ENCODE data around the gene KCNMA1.

The KCNMA1 gene

GRCh38 chr10:77601488-77601887 lies 36.1 kb downstream of the KCNMA1 start:
- no peak for DNase-seq (ENCODE audit: low read depth)
- TF ChIP-seq, protein P1, sequence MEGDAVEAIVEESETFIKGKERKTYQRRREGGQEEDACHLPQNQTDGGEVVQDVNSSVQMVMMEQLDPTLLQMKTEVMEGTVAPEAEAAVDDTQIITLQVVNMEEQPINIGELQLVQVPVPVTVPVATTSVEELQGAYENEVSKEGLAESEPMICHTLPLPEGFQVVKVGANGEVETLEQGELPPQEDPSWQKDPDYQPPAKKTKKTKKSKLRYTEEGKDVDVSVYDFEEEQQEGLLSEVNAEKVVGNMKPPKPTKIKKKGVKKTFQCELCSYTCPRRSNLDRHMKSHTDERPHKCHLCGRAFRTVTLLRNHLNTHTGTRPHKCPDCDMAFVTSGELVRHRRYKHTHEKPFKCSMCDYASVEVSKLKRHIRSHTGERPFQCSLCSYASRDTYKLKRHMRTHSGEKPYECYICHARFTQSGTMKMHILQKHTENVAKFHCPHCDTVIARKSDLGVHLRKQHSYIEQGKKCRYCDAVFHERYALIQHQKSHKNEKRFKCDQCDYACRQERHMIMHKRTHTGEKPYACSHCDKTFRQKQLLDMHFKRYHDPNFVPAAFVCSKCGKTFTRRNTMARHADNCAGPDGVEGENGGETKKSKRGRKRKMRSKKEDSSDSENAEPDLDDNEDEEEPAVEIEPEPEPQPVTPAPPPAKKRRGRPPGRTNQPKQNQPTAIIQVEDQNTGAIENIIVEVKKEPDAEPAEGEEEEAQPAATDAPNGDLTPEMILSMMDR (conservative IDR thresholded peaks at IDR 0.05; ENCODE audit: low read depth, low read length), result no peak
- H3K4me3 ChIP-seq (ENCODE audit: low read length), result no peak overlapping the region

DNA sequence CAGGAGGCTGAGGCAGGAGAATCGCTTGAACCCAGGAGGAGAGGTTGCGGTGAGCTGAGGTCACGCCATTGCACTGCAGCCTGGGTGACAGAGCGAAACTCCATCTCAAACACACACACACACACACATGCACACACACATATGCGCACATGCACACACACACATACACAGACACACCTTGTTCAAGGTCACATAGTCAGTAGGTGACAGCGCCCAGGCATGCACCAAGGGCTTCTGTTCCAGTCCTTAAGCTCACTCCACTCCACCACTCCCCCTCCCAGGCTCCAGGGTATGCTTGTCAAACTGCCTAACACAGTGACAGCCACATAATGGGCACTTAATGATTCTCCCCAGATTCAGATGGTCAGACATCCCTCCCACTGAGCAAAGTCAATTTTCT lies 37.0 kb downstream of the KCNMA1 start:
- DNase-seq (ENCODE audit: low read depth), result no peak

GRCh38 chr10:77599651-77600050 lies 38.0 kb downstream of the KCNMA1 start:
- no peak for DNase-seq (ENCODE audit: low read depth)
- TF ChIP-seq, protein P1 (conservative IDR thresholded peaks at IDR 0.05; ENCODE audit: low read depth, low read length), result no peak
- H3K4me3 ChIP-seq (ENCODE audit: low read length), result no peak overlapping the region

More for the DNA sequence above, 37.0 kb downstream of the KCNMA1 start:
- TF ChIP-seq, protein P1 (conservative IDR thresholded peaks at IDR 0.05; ENCODE audit: low read depth, low read length), result no peak
- no peak overlapping the region for H3K4me3 ChIP-seq (ENCODE audit: low read length)

DNA sequence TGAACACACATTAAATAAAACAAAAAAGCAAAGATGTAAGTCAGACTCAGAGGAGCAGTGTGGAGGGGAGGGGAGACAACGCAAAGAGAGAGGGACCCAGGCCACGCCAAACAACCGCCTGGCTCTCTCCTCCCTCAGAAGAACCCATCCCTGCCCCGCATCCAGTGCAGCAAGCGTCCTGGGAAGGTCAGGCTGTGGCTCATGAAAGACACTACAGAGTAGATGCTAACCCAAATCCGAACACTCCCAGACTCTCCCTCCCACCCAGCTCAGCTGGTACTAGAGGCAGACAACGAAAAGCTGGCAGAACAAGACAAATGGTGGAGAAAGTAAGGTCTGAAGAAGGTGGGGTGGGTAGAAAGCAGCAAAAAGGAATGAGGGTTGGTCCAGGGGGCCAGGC lies 39.0 kb downstream of the KCNMA1 start:
- H3K4me3 ChIP-seq (ENCODE audit: low read length), result no peak overlapping the region
- TF ChIP-seq, protein P1 (conservative IDR thresholded peaks at IDR 0.05; ENCODE audit: low read depth, low read length), result no peak
- DNase-seq (ENCODE audit: low read depth), result no peak

DNA sequence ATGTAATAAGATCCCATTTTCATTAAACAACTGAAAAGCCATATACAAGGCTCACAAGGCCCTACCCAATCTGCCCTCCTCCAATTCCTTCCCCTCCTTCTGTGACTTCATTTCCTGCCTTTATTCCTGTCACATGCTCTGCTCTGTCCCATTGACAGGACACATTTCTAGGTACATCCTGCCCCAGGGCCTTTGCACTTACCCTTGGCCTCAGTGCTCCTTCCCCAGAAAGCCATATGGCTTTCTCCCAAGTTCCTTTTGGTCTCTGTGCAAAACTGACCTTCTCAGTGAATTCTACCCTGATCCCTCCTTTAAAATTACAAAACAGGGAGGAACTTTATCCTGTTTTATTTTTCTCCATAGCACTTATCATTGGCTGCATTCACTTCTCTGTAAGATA lies 40.0 kb downstream of the KCNMA1 start:
- TF ChIP-seq, protein P1 (conservative IDR thresholded peaks at IDR 0.05; ENCODE audit: low read depth, low read length), result no peak
- no peak overlapping the region for H3K4me3 ChIP-seq (ENCODE audit: low read length)
- DNase-seq (ENCODE audit: low read depth), result no peak

GRCh38 chr10:77594471-77594783 lies 43.2 kb downstream of the KCNMA1 start:
- no peak overlapping the region for H3K4me3 ChIP-seq (ENCODE audit: low read length)
- TF ChIP-seq, protein P1 (conservative IDR thresholded peaks at IDR 0.05; ENCODE audit: low read depth, low read length), result no peak
- DNase-seq (ENCODE audit: low read depth), result no peak

DNA sequence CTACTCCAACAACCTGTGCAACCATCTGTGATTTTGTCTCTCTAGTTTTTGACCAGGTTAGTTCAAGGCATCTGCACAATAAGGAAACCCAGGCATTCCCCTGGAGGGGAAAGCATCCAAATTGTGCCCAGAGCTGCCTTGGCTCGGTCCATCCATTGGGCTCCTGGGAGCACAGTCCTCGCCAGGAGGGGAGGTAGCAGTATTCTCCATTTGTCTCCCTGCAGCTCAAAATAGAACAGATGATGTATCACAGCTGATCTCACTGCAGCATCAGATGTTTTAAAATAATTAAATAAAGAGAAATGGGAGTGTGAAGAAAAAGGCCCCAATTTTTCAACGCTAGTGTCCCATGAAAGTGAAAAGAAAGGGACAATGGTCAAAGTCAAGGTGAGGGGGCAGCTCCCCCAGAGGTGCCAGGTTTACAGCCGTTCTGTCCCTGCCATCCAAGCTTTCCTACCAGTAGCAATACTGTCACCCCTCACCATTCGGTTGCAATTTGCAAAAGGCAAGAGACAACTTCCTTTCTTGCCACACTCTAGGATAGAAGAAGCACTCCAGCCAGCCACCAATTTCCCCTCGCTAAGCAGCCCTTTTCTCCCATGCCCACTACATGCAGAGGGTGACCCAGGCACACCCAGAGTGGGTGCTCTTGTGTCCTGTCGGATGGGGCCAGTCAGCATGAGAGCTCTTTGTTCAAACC lies 43.7 kb downstream of the KCNMA1 start:
- TF ChIP-seq, protein P1 (conservative IDR thresholded peaks at IDR 0.05; ENCODE audit: low read depth, low read length), result no peak
- no peak overlapping the region for H3K4me3 ChIP-seq (ENCODE audit: low read length)
- no peak for DNase-seq (ENCODE audit: low read depth)

Data from retinal pigment epithelial cell (primary cell).